ENCODE data around the gene EPB41L2.
"Not testable (repeated sequence)": the region's sequence is repeated elsewhere in the genome, so short reads cannot be mapped to it uniquely, and the experiment has no call there.

EPB41L2 gene

GRCh38 chr6:130811932-130812331 is 251.1 kb downstream of the EPB41L2 start:
- TF ChIP-seq, protein P1, sequence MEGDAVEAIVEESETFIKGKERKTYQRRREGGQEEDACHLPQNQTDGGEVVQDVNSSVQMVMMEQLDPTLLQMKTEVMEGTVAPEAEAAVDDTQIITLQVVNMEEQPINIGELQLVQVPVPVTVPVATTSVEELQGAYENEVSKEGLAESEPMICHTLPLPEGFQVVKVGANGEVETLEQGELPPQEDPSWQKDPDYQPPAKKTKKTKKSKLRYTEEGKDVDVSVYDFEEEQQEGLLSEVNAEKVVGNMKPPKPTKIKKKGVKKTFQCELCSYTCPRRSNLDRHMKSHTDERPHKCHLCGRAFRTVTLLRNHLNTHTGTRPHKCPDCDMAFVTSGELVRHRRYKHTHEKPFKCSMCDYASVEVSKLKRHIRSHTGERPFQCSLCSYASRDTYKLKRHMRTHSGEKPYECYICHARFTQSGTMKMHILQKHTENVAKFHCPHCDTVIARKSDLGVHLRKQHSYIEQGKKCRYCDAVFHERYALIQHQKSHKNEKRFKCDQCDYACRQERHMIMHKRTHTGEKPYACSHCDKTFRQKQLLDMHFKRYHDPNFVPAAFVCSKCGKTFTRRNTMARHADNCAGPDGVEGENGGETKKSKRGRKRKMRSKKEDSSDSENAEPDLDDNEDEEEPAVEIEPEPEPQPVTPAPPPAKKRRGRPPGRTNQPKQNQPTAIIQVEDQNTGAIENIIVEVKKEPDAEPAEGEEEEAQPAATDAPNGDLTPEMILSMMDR (IDR thresholded peaks at IDR 0.05) = no peak
- no peak for TF ChIP-seq ZFX (IDR thresholded peaks at IDR 0.05; ENCODE audit: borderline replicate concordance)
- no peak overlapping the region for H3K27ac ChIP-seq

GRCh38 chr6:130810307-130811030 is 252.6 kb downstream of the EPB41L2 start:
- no peak overlapping the region for H3K27ac ChIP-seq
- no peak for TF ChIP-seq ZFX (IDR thresholded peaks at IDR 0.05; ENCODE audit: borderline replicate concordance)
- TF ChIP-seq, protein P1 (IDR thresholded peaks at IDR 0.05) = no peak

DNA sequence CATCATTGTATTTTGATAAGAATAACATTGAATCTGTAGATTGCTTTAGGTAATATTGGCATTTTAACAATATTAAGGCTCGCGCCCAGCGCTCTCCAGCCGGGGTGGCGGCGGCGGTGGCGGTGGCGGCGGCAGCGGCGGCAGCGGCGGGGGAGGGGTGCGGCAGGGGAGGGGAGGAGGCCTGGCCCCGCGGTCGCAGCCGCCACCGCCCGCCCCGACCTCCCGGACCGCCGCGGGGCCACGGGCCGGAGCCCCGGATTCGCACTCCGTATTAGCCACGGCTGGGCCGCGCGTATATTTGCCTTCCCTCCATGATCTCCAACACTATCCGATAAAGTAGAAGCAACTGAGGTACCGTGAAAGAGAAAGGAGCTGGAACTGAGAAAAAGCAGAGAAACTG is 261.7 kb downstream of the EPB41L2 start:
- not testable (repeated sequence) for H3K27ac ChIP-seq

GRCh38 chr6:130797061-130797460 is 266.0 kb downstream of the EPB41L2 start:
- H3K27ac ChIP-seq = no peak overlapping the region
- no peak for TF ChIP-seq ZFX (IDR thresholded peaks at IDR 0.05; ENCODE audit: borderline replicate concordance)
- TF ChIP-seq, protein P1 (IDR thresholded peaks at IDR 0.05) = no peak

- TF ChIP-seq, protein P1 (IDR thresholded peaks at IDR 0.05) = no peak
- no peak for TF ChIP-seq ZFX (IDR thresholded peaks at IDR 0.05; ENCODE audit: borderline replicate concordance)
- H3K27ac ChIP-seq = no peak overlapping the region
These were observed 266.6 kb downstream of the EPB41L2 start for GRCh38 chr6:130796313-130796905.

DNA sequence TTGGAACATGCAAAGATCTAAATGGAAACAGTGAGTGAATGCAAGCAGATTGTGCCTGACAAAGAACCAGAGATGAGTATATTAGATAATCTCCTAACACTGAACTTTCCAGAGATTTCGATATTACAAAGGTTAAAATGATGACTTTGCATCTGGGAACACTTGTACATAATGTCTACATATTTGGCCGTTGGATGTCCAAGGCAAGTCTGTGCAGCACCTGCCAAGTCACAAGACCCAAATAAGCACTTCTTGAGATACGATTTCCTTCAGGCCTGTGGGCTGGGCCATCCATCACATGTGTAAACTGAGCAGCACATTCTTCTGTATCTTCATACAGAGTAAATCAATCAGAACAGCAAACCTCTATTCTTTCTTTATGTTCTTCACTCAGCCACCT is 268.3 kb downstream of the EPB41L2 start:
- no peak overlapping the region for H3K27ac ChIP-seq
- TF ChIP-seq, protein P1 (IDR thresholded peaks at IDR 0.05) = no peak
- no peak for TF ChIP-seq ZFX (IDR thresholded peaks at IDR 0.05; ENCODE audit: borderline replicate concordance)

DNA sequence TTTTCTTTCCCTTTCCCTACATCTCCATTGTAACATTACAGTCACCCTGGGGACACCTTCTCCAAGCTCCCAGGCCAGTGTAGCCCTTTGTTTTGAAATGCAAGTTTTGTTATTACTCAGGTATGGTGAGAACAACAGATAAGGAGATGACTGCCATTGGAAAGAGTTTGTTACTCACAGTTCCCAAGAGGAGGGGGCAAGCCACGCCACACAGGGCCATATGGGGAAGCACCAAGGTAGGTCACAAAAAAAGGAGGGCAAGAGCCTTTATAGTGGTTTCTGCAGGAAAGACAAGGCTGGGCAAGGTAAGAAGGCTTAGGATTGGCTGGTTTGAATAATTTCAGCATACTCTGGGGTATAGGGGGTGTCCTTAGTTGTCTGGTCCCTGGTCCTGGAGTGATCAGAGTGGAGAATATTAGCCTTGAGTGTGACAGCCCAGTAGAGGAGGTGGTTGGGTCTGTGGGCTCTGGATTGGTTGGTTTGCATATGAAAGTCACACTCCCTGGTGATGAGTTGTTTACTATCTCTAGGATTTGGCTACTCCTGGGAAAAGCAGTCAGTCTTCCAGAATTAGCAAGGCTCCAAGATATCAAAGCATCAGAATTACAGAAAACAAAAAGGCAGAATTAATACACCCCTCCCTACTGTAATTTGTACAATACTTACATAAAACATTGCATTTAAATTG is 268.9 kb downstream of the EPB41L2 start:
- no peak overlapping the region for H3K27ac ChIP-seq
- TF ChIP-seq, protein P1 (IDR thresholded peaks at IDR 0.05) = no peak
- no peak for TF ChIP-seq ZFX (IDR thresholded peaks at IDR 0.05; ENCODE audit: borderline replicate concordance)
